HepG2 (cell line): ENCODE data around the gene C22orf31. TPM values are rescaled to one million over a fixed set of nuclear protein-coding genes. Genes with fewer than 3 reads are reported as not detected.
A peak's percentile ranks its signal among the peaks of the same experiment; 100 is the strongest.

ENCODE experiments used
- ATF4 ChIP-seq, 2 experiments: fragments of 450-650 bp in 1 of 2; sonication (generic) in 1 of 2; formaldehyde crosslinking; IDR thresholded peaks; 2 replicates each; pipeline versions ENCODE4 v1.5.0 to v1.8.0; 2020 to 2022; ENCODE audit warnings: mild to moderate bottlenecking in 1 of 2, missing genetic modification reagents in 1 of 2
- CBX2 ChIP-seq, 2 experiments: fragments of 200-600 bp in 1 of 2; sonication (generic); formaldehyde crosslinking in 1 of 2; IDR thresholded peaks; 2 replicates each; pipeline versions ENCODE4 v1.7.0 to v1.8.1; 2018 to 2022; ENCODE audit warnings: low read depth in 2 of 2, low read length in 1 of 2, mild to moderate bottlenecking in 1 of 2, missing genetic modification reagents in 1 of 2
- E2F2 ChIP-seq: sonication (generic); formaldehyde crosslinking; IDR thresholded peaks from 2 replicates; pipeline ENCODE4 v1.4.0; 2020; ENCODE audit warnings: missing genetic modification reagents, borderline replicate concordance
- ERF ChIP-seq: IDR thresholded peaks from 2 replicates; pipeline ENCODE4 v1.6.1; 2018; ENCODE audit warnings: missing biosample characterization, missing genetic modification reagents
- JDP2 ChIP-seq: sonication (generic); formaldehyde crosslinking; IDR thresholded peaks from 2 replicates; pipeline ENCODE4 v1.8.1; 2022; ENCODE audit warnings: missing genetic modification reagents, borderline replicate concordance
- NR2F6 ChIP-seq, 2 experiments: IDR thresholded peaks; 2 replicates each; pipeline ENCODE4 v1.6.1; 2016; ENCODE audit warnings: antibody characterized with exemption in 1 of 2, mild to moderate bottlenecking in 1 of 2
- PAXIP1 ChIP-seq: sonication (generic); formaldehyde crosslinking; conservative IDR thresholded peaks from 2 replicates; pipeline ENCODE4 v1.4.0; 2020; ENCODE audit warnings: mild to moderate bottlenecking, missing genetic modification reagents, moderate library complexity
- PHF21A ChIP-seq: sonication (generic); formaldehyde crosslinking; IDR thresholded peaks from 2 replicates; pipeline ENCODE4 v1.5.0; 2020; ENCODE audit warnings: mild to moderate bottlenecking, missing genetic modification reagents
- POLR2AphosphoS5 ChIP-seq: IDR thresholded peaks from 2 replicates; pipeline ENCODE4 v1.6.1; 2012; ENCODE audit warnings: low read depth, low read length
- ZBTB4 ChIP-seq: sonication (generic); formaldehyde crosslinking; IDR thresholded peaks from 2 replicates; pipeline ENCODE4 v1.4.0; 2020; ENCODE audit warnings: missing genetic modification reagents, mild to moderate bottlenecking, borderline replicate concordance
- ZNF234 ChIP-seq: sonication (generic); formaldehyde crosslinking; conservative IDR thresholded peaks from 2 replicates; pipeline ENCODE4 v1.5.1; 2020; ENCODE audit warnings: mild to moderate bottlenecking, missing genetic modification reagents
- ZNF350 ChIP-seq: sonication (generic); formaldehyde crosslinking; IDR thresholded peaks from 2 replicates; pipeline ENCODE4 v1.4.0; 2020; ENCODE audit warnings: mild to moderate bottlenecking, low read depth, missing genetic modification reagents, borderline replicate concordance
- ZNF510 ChIP-seq: sonication (generic); formaldehyde crosslinking; IDR thresholded peaks from 2 replicates; pipeline ENCODE4 v1.4.0; 2020; ENCODE audit warnings: low read depth, mild to moderate bottlenecking, missing genetic modification reagents
- ZNF713 ChIP-seq: sonication (generic); formaldehyde crosslinking; IDR thresholded peaks from 2 replicates; pipeline ENCODE4 v1.4.0; 2020; ENCODE audit warnings: mild to moderate bottlenecking, missing genetic modification reagents
- ZNF720 ChIP-seq: sonication (generic); formaldehyde crosslinking; IDR thresholded peaks from 2 replicates; pipeline ENCODE4 v1.4.0; 2020; ENCODE audit warnings: missing genetic modification reagents
- ZNF740 ChIP-seq: sonication (generic); formaldehyde crosslinking; IDR thresholded peaks from 2 replicates; pipeline ENCODE4 v1.4.0; 2020; ENCODE audit warnings: missing genetic modification reagents
- ZSCAN5A ChIP-seq: sonication (generic); formaldehyde crosslinking; IDR thresholded peaks from 2 replicates; pipeline ENCODE4 v1.8.0; 2022; ENCODE audit warnings: mild to moderate bottlenecking, missing genetic modification reagents, borderline replicate concordance
- polyA plus RNA-seq, 8 experiments: library from polyadenylated mRNA; depleted of rRNA in 3 of 8; stranded (reverse) in 7 of 8; unstranded in 1 of 8; fragments of >200 nt; fragmentation: Illumina TruSeq in 4 of 8; extraction: Trizol in 4 of 8; gene quantifications; 2 replicates each; pipeline versions ENCODE4 v1.2.1 to v1.2.3, GENCODE V29; 2011 to 2016; ENCODE audit warnings: low read depth in 4 of 8, missing spikeins in 1 of 8, mixed read lengths in 1 of 8; ENCODE audit not compliant: insufficient read depth in 1 of 8
- total RNA-seq, 5 experiments: library from RNA; depleted of rRNA; stranded (reverse); fragments of >200 nt; fragmentation: Illumina TruSeq; extraction: Trizol; gene quantifications; 2 replicates each; pipeline ENCODE4 v1.2.3, GENCODE V29; 2016; ENCODE audit warnings: low read depth in 1 of 5

Gene C22orf31
- total and polyA plus RNA-seq, 2 of the 13 experiments (the other 11 are each of a cell fraction or from before 2014, with no cell fraction given) = not detected

- TF ChIP-seq CBX2 (IDR thresholded peaks at IDR 0.05; ENCODE audit: low read depth, low read length) (no peak), CBX2 (CRISPR knock-in tag; IDR thresholded peaks at IDR 0.05; ENCODE audit: low read depth) (no peak), ZNF713 (CRISPR knock-in tag) (no peak), ERF (CRISPR knock-in tag) (no peak), ZBTB4 (no peak), NR2F6 (IDR thresholded peaks at IDR 0.05) (peak; percentile 74), NR2F6 (CRISPR knock-in tag; IDR thresholded peaks at IDR 0.05) (peak; percentile 69), JDP2 (CRISPR knock-in tag) (no peak), ATF4 (CRISPR knock-in tag; IDR thresholded peaks at IDR 0.05) (no peak), ZSCAN5A (CRISPR knock-in tag) (no peak), PAXIP1 (CRISPR knock-in tag) (peak; percentile 86), ZNF720 (CRISPR knock-in tag) (no peak), E2F2 (no peak), POLR2AphosphoS5 (peak; percentile 75), ZNF510 (CRISPR knock-in tag) (no peak), PHF21A (CRISPR knock-in tag) (peak; percentile 52; the same call in 1 of the 2 replicates), ZNF234 (CRISPR knock-in tag) (no peak), ZNF350 (CRISPR knock-in tag) (no peak), ZNF740 (CRISPR knock-in tag) (no peak)
Measured at GRCh38 chr22:29022101-29022817, 39.4 kb downstream of the C22orf31 start (continued).
